GM12878 (cell line): ENCODE results near the gene ELK4. TPM values are rescaled to one million over a fixed set of nuclear protein-coding genes. Genes with fewer than 3 reads are reported as not detected.

Experiments used
- ATAC-seq: fragments of 200-7000 bp; cut with Tn5 transposase; 3 replicates; pipeline ENCODE4 v1.9.1; 2020; ENCODE audit warnings: mild to moderate bottlenecking, moderate library complexity
- BruUV-seq: library from RNA; stranded (reverse); fragments of 400-500 nt; replicated peaks from 2 replicates; lab custom pipeline; 2021; lab: Mats Ljungman, UMichigan
- CTCF ChIA-PET: fragments of 300-600 bp; sonication (Branson Sonifier 250); formaldehyde crosslinking; extraction: SDS; loops from one replicate; lab custom pipeline; 2021; ENCODE audit warnings: inconsistent platforms; lab: Yijun Ruan, JAX
- POLR2A ChIA-PET: fragments of 350-600 bp; formaldehyde crosslinking; extraction: SDS; loops from one replicate; lab custom pipeline; 2021; ENCODE audit warnings: inconsistent platforms; lab: Charles Lee
- RAD21 ChIA-PET: fragments of 300-600 bp; sonication (Branson Sonifier 250); formaldehyde crosslinking; loops from one replicate; lab custom pipeline; 2023; ENCODE audit warnings: antibody characterized with exemption; ENCODE audit not compliant: unreplicated experiment; lab: Charles Lee
- SMC1A ChIA-PET: fragments of 300-600 bp; sonication (Branson Sonifier 250); formaldehyde crosslinking; loops from one replicate; lab custom pipeline; 2023; ENCODE audit not compliant: unreplicated experiment, uncharacterized antibody; lab: Charles Lee
- DNase-seq: peaks from one replicate; pipeline ENCODE4 v3.0.0-alpha.2; 2011; ENCODE audit warnings: low read depth, low spot score
- FAIRE-seq: peaks from 3 replicates; lab custom pipeline; 2011; peaks lifted over from hg19 to GRCh38; lab: Jason Lieb, UNC
- H2AFZ ChIP-seq: 2 replicates; pipeline ENCODE4 v1.6.0; 2011; ENCODE audit warnings: low read depth, low read length, control low read depth; ENCODE audit not compliant: control insufficient read depth
- H3K27ac ChIP-seq: 2 replicates; pipeline ENCODE4 v1.5.1; 2011; ENCODE audit warnings: control low read depth; ENCODE audit not compliant: control insufficient read depth, insufficient read depth
- H3K27me3 ChIP-seq, 2 experiments: replicated peaks in 1 of 2; 2 replicates each; pipeline versions ENCODE4 v1.6.0 to v1.6.1; 2011; ENCODE audit warnings: low read length in 1 of 2; ENCODE audit not compliant: control insufficient read depth in 2 of 2, insufficient read depth in 2 of 2
- H3K36me3 ChIP-seq, 2 experiments: 2 replicates each; pipeline ENCODE4 v1.5.1; 2011; ENCODE audit warnings: low read length in 1 of 2; ENCODE audit not compliant: control insufficient read depth in 2 of 2, insufficient read depth in 2 of 2
- H3K4me1 ChIP-seq: 2 replicates; pipeline ENCODE4 v1.6.1; 2011; ENCODE audit warnings: mild to moderate bottlenecking, low read length, moderate library complexity, mixed read lengths; ENCODE audit not compliant: control insufficient read depth, insufficient read depth
- H3K4me2 ChIP-seq: 2 replicates; pipeline ENCODE4 v1.6.0; 2011; ENCODE audit warnings: control low read depth; ENCODE audit not compliant: control insufficient read depth, insufficient read depth
- H3K4me3 ChIP-seq: fragments of 200-600 bp; sonication (generic); 2 replicates; pipeline ENCODE4 v1.5.1; 2016
- H3K79me2 ChIP-seq: 2 replicates; pipeline ENCODE4 v1.6.0; 2011; ENCODE audit warnings: low read length; ENCODE audit not compliant: control insufficient read depth, insufficient read depth
- H3K9ac ChIP-seq: 2 replicates; pipeline ENCODE4 v1.8.0; 2011; ENCODE audit warnings: low read length, control low read depth, mixed read lengths; ENCODE audit not compliant: control insufficient read depth, insufficient read depth
- H3K9me3 ChIP-seq: replicated peaks from 3 replicates; pipeline ENCODE4 v1.5.1; 2011; ENCODE audit warnings: mild to moderate bottlenecking, low read length; ENCODE audit not compliant: control insufficient read depth, insufficient read depth
- H4K20me1 ChIP-seq: 2 replicates; pipeline ENCODE4 v1.6.0; 2011; ENCODE audit not compliant: control insufficient read depth, insufficient read depth
- BCLAF1 ChIP-seq: fragments of 450-650 bp; IDR thresholded peaks from 2 replicates; pipeline ENCODE4 v1.6.1; 2017; ENCODE audit warnings: antibody characterized with exemption, mild to moderate bottlenecking, moderate library complexity
- EGR1 ChIP-seq, 2 experiments: IDR thresholded peaks; 1 replicate in 1 of 2; 2 replicates in 1 of 2; pipeline ENCODE4 v1.6.1; 2011 to 2012; ENCODE audit warnings: low read depth in 2 of 2, low read length in 2 of 2, borderline replicate concordance in 1 of 2, mild to moderate bottlenecking in 1 of 2, moderate library complexity in 1 of 2
- KAT2A ChIP-seq: conservative IDR thresholded peaks from 2 replicates; pipeline ENCODE4 v1.6.1; 2011; ENCODE audit warnings: low read depth, low read length; ENCODE audit not compliant: control insufficient read depth
- RBBP5 ChIP-seq: fragments of 200-600 bp; sonication (generic); conservative IDR thresholded peaks from 2 replicates; pipeline ENCODE4 v1.6.1; 2016
- SMARCA5 ChIP-seq: fragments of 450-650 bp; IDR thresholded peaks from 2 replicates; pipeline ENCODE4 v1.6.1; 2017; ENCODE audit warnings: mild to moderate bottlenecking
- ZBTB11 ChIP-seq: fragments of 450-650 bp; formaldehyde crosslinking; IDR thresholded peaks from 2 replicates; pipeline ENCODE4 v1.5.0; 2022; ENCODE audit warnings: mild to moderate bottlenecking, missing genetic modification characterization
- ZBTB40 ChIP-seq: fragments of 450-650 bp; IDR thresholded peaks from 2 replicates; pipeline ENCODE4 v1.6.1; 2016; ENCODE audit warnings: mild to moderate bottlenecking, moderate library complexity, borderline replicate concordance
- WGBS: methylation state at CpG from one replicate; pipeline ENCODE4 v1.1.6; 2016; ENCODE audit warnings: low lambda C conversion rate; ENCODE audit not compliant: insufficient replicate concordance, insufficient coverage; ENCODE audit errors: missing lambda C conversion rate; 5-methylcytosine and 5-hydroxymethylcytosine counted together
- in situ Hi-C: fragments of 300-500 bp; cut with MboI; formaldehyde crosslinking; loops from 9 replicates; pipeline ENCODE4 v1.14.3; 2018; ENCODE audit warnings: mixed read lengths
- intact Hi-C: fragments of 100-400 bp; cut with micrococcal nuclease; formaldehyde crosslinking; loops from one replicate; pipeline ENCODE4 v1.14.2; 2022; ENCODE audit not compliant: unreplicated experiment
- polyA plus RNA-seq, 11 experiments: library from polyadenylated mRNA; depleted of rRNA in 4 of 11; unstranded in 6 of 11; stranded (reverse) in 5 of 11; fragments of >200 nt; fragmentation: Nextera tagmentation in 4 of 11; fragmentation: Illumina TruSeq in 1 of 11; extraction: Ambion mirVana in 4 of 11; extraction: Trizol in 1 of 11; gene quantifications; 1 replicate in 1 of 11; 2 replicates in 10 of 11; pipeline versions ENCODE4 v1.2.1 to v1.2.3, GENCODE V29; 2011 to 2016; ENCODE audit warnings: inconsistent platforms in 2 of 11, missing spikeins in 2 of 11, low read depth in 1 of 11
- total RNA-seq, 4 experiments: library from RNA; depleted of rRNA in 3 of 4; stranded (reverse); fragments of >200 nt in 3 of 4; fragmentation: Illumina TruSeq in 1 of 4; extraction: Trizol in 1 of 4; gene quantifications; 2 replicates each; pipeline versions ENCODE4 v1.2.1 to v1.2.3, GENCODE V29; 2013 to 2021
- TF ChIP-seq, protein P1 (sequence below): IDR thresholded peaks from 2 replicates; pipeline ENCODE4 v1.6.1; 2011; ENCODE audit warnings: low read depth, mild to moderate bottlenecking, low read length, moderate library complexity, borderline replicate concordance; ENCODE audit errors: extremely low read depth

Gene ELK4
- total and polyA plus RNA-seq, 10 of the 15 experiments (the other 5 are each of a cell fraction or from before 2014, with no cell fraction given), result 5.2 to 71.5 (median 18.5) TPM

DNA sequence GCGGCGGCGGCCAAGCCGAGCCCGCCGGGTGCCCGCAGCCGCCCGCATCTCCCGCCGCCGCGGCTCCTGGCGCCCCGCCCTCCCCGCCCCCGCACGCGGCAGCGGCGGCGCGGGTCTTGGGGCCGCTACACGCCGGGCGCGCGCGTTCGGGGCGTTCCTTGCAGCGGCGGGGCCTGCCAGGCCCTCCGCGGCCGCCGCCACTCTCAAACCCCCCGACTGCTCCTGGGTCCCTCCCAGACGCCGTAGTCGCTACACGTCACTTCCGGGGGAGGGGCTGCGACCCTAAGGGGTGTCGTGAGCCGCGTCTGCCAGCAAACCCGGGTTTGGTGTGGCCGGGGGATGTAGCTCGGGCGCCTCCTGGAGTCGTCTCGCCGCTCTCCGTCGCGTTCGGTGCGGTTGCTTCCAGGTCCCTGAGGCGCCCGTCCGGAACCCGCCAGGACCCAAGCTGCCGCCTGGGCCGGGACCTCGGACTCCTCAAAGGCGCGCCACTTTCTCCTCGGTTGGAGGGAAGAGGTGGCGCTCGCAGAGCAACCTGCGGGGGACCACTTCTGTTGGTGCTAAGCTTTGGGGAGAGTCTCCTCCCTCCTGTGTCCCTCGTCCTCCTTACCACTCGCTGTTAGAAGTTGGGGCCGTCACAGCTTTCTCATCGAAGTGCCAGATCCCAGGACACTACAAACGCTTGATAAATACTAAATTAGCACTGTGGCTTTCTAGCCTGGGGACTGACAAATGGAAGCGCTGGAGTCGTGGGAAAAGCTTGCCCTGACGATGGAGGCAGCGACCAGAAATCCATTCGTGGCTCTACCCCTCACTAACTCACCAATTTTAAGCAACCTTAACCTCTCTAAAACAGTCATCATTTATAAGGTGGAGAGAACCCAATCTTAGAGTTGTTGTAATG, at the start of gene ELK4 (continued):
- TF ChIP-seq ZBTB11 (CRISPR knock-in tag) (no peak), SMARCA5 (peak; percentile 75; the same call in 1 of the 2 replicates), EGR1 (IDR thresholded peaks at IDR 0.05; ENCODE audit: borderline replicate concordance in 1 of 2, low read depth in 2 of 2, low read length in 2 of 2) (peak in 1 of 2 experiments; percentile 94; a peak in 2 of 3 replicates)

DNA sequence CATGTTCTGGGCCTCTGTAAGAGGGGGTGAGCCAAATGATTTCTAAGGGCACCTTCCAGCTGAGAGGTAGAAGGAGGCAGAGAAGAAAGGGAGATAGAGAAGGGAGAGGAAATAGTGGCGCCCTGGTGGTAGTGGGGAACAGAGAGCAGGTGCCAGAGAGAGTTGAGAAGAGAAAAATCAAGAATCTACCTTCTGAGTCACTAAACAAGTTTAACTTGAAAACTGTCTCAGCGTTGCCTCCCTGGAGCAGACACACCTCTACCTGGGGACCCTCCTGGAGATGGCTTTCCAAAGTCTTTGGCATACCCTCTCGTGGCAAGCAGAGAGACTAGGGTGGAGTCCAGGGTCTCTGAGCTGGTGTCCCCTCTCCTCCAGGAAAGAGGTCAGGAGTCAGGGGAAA, 49.6 kb upstream of the ELK4 start:
- H3K27ac ChIP-seq, result no peak overlapping the region
- CTCF ChIA-PET, result interaction anchor here (3.0 to 31.9 kb wide), 3 partner anchors 10 to 27 kb away, joined by 14 to 1339 read pairs (median 28); no protein-coding TSS in a partner anchor
- H3K4me1 ChIP-seq, result peaks cover 9% of the 10 kb centered on the region
- POLR2A ChIA-PET, result interaction anchor here (5.0 kb wide), 1 partner anchor 12 kb away, joined by 24 read pairs; no protein-coding TSS in a partner anchor
- no peaks in the 10 kb centered on the region for H3K9me3 ChIP-seq
- peaks cover 3% of the 10 kb centered on the region; the same call in 1 of the 2 replicates for H4K20me1 ChIP-seq
- no peak for ATAC-seq
- in situ Hi-C loops (no loop called here), intact Hi-C loops (no loop called here)
- BruUV-seq, result no TSS peak
- peaks cover 0 to 4% of the 10 kb centered on the region in 2 experiments; a peak in 1 of 4 replicates for H3K27me3 ChIP-seq
- H3K4me3 ChIP-seq, result no peak overlapping the region
- H3K79me2 ChIP-seq, result no peaks in the 10 kb centered on the region
- RAD21 ChIA-PET, result interaction anchor here (1.4 to 6.7 kb wide), 3 partner anchors 14 to 29 kb away, joined by 3 to 36 read pairs (median 17); no protein-coding TSS in a partner anchor
- H2AFZ ChIP-seq, result no peak overlapping the region
- 88% methylated on average over 3 of the region's 3 CpGs for WGBS
- H3K4me2 ChIP-seq, result no peak overlapping the region
- H3K36me3 ChIP-seq, result no peaks in the 10 kb centered on the region
- no peak for DNase-seq
- FAIRE-seq, result no peak
- SMC1A ChIA-PET, result interaction anchor here (0.8 to 7.2 kb wide), 3 partner anchors 14 to 30 kb away, joined by 3 to 62 read pairs (median 59); no protein-coding TSS in a partner anchor
- no peak overlapping the region for H3K9ac ChIP-seq
- TF ChIP-seq KAT2A (no peak), BCLAF1 (no peak), ZBTB40 (no peak), RBBP5 (no peak)
- TF ChIP-seq, protein P1, sequence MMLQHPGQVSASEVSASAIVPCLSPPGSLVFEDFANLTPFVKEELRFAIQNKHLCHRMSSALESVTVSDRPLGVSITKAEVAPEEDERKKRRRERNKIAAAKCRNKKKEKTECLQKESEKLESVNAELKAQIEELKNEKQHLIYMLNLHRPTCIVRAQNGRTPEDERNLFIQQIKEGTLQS, result no peak
